ENCODE results near the gene PNPLA2. TPM values are rescaled to one million over a fixed set of nuclear protein-coding genes. Genes with fewer than 3 reads are reported as not detected.

The PNPLA2 gene, protein sequence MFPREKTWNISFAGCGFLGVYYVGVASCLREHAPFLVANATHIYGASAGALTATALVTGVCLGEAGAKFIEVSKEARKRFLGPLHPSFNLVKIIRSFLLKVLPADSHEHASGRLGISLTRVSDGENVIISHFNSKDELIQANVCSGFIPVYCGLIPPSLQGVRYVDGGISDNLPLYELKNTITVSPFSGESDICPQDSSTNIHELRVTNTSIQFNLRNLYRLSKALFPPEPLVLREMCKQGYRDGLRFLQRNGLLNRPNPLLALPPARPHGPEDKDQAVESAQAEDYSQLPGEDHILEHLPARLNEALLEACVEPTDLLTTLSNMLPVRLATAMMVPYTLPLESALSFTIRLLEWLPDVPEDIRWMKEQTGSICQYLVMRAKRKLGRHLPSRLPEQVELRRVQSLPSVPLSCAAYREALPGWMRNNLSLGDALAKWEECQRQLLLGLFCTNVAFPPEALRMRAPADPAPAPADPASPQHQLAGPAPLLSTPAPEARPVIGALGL
- 35.3 to 59.0 TPM (median 53.7 TPM) in 5 replicates for total RNA-seq (2022; extraction: Qiagen RNA extraction; ENCODE audit: low read depth)

DNA sequence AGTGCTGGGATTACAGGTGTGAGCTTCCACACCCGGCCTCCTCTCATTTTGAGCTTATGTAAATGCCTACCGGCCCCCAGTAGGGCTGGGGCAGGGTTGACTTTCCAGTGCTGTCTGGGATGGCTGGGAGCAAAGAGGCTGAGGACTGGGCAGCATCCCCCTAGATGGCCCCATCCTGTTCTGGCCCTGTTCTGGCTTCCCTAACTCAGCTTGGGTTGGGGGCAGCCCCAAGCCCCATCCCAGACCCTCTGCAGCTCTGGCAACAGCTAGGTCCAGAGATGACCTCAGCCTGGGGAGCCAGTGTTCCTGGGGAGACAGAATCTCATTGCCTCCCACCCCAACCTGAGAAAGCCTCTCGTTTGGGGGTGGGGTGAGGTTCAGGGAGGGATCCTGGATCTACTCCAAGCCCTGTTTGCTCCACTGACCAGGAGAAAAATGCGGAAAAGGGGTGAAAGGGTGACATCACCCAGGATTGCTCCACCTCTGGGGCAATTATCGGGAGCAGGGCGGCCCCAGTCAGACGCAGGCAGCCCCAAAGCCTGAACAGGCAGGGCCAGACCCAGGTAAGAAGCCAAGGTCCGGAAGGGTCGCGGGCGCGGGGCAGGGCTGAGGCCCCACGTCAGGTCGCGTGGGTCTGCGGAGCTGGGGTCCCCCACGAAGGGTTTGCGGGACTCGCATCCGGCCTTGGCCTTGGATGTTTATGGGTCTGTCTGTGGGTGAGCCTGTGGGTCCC is at the start of gene PNPLA2:
Gene PNPLA2, plus strand, starts transcription at position 519 of the 733 bp plus-strand sequence. CDS start 805 bp downstream, outside the sequence.

DNA sequence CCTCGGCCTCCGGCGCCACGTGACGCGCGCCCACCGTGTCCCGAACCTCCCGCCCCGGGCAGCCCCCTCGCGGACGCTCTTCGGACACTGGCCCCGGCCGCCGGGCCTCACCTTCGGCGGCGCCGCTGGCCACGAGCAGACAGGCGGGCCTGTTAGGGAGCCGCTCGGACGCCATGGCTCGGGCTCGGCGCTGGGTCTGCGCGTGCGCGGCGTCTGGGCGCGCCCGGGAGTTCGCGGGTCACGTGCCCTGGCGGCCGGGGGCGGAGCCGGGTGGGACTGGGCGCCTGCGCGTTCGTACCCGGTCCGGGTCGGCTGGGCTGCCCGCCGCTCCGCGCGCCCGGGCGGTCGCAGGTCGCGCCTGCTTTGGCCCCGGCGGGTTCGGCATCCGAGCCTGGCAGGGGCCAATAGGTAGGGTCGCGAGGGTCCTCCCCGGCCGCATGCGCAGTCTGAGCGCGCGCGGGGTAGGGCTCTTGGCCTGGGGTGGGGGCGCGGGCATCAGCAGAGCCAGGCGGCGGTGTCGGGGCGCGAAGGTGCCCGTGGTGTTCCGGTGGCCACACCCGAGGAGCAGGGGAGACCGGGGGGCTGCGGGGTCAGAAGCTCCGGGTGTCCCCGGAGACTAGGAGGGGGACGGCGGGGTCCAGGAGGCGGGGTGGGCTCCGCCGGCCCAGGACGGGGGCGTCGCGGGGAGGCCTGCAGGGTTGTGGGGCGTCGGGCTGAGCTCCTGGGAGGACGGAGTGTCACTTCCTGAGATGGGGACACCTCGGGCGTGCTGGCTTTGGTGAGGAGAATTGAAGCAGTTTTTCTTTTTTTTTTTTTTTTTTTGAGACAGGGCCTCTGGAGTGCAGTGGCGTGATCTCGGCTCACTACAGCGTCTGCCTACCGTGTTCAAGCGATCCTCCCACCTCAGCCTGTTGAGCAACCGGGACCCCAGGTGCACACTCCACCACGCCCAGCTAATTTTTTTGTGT is 41.1 kb upstream of the PNPLA2 start, which contains the start of gene GATD1:
Gene GATD1, minus strand, starts transcription at position 200 of the 968 bp plus-strand sequence. Its CDS starts 25 bp downstream, at position 175.

DNA sequence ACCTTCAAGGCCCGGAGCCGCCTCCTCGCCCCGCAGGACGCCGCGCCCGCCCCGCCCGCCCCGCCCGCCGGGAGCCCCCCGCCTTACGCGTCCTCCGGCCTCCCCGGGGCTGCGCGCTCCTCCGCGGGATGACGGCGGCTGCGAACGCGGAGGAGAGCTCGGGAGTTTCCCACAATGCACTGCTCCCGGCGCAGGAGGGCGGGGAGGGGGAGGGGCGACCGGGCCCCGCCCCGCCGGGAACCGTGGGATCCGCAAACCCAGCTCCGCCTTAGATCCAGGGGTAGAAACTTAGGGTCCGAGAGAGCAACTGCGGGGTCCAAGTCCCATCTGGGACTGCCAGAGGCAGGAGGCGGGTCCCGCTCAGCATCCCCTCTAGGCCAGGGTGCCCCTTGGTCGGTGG is 28.8 kb upstream of the PNPLA2 start, which contains the start of gene CEND1:
Gene CEND1, minus strand, starts transcription at position 148 of the 400 bp plus-strand sequence. CDS start 1,514 bp downstream, outside the sequence.

DNA sequence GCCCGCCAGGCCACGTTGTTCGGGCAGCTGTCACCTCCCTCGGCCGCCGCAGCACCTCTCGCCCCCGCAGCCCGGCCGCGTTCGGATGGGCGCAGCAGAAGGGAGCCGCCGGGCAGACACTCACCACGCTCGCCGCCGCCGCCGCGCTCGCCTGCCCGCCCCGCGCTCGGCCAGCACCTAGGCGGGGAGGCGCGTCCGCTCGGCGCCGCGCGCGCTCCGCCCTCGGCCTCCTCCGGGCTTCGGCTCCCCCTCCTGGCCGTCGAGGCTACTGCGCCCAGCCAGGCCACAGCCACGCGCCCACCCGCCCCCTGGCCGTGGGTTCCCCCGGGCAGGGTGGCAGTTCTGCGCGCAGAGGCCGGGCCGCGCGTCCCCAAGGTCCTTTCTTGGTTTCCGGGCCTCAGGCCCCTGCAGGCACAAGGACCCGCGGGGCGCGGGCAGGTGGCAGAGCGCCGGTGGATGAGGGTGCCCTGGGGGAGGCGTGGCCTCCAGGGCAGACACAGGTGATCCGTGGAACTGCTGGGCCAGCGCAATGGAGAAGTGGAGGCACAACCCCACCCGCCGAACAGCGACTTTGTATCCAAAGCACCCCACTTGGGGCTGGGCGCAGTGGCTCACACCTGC is 20.5 kb upstream of the PNPLA2 start, which contains the start of gene SLC25A22:
Gene SLC25A22, minus strand, starts transcription at position 189 of the 621 bp plus-strand sequence. CDS start 3,275 bp downstream, outside the sequence.

DNA sequence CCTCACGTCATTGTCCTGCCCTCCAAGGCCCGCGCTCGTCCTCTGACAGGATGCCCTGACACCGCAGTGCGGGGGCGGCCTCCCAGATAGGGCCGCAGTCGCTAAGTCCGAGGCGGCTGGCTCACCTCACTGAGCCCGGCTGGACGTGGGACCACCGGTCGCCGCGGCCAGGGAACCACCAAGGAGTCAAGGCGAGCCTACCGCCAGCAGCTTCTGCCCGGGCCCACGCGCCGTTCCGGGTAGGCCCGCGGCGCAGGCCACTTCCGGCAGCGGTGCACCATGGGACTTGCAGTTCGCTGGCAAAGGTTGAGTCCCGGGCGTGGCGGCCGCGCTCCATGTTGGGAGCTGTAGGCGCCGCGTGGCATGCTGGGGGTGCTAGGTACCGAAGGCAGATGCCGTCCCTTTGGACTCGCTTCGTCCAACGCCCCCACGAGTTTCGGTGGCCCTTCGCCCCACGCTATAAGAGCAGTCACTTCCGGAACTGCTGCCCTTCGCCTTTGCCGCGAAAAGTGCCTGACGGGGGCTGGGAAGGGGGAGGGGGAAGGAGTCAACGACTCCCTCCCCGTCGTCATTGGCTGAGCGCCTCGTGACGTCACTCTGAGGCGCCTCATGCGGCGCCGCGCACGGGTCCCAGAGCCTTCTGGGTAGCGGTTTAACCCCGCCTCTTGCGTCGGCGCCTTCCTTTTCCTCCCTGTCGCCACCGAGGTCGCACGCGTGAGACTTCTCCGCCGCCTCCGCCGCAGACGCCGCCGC is 9.3 kb upstream of the PNPLA2 start, which contains the start of gene RPLP2:
Gene RPLP2, plus strand, starts transcription at position 681 of the 753 bp plus-strand sequence. CDS start 268 bp downstream, outside the sequence.

DNA sequence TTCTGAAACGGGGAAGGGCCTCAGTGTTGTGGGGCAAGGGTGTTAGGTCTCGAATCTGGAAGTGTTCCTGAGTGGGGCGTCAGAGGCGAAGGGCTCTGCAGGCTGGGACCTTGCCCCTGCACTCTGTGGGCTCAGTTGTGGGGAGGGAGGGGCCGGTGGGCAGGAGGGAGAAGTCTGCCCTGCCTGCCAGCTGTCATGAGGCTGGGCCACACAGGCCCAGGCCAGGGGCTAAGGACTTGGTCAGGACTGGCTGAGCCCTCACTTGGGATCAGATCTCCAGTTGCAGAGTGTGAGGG is 9.1 kb downstream of the PNPLA2 start, which contains the start of gene CRACR2B:
Gene CRACR2B, plus strand, starts transcription at position 23 of the 296 bp plus-strand sequence. CDS start 689 bp downstream, outside the sequence.

DNA sequence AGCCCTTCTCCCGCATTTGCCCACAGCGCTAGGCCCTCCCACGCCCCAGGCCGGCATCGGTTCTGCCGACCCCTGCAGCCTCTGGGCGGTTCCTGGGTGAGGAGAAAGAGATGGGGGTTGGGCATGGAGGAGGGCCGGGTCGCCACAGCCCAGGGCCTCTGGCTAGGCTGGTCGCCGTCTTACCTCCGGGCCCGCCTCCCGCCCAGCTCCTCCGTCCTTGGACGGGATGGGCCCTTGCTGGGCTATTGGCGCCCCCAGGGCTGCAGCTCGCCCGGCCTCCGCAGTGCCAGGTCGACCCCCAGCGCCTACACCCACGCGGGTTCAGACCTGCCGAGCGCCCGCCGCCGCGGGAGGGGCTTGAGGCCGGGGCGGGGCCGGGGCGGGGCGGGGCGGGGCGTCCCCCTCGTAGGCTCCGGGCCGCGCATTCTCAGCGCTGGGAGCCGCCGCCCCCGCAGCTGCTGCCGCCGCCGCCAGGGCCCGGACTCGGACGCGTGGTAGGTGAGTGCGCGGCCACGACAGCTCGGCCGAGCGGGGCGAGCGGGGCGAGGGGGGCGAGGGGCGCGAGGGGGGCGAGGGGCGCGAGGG is 13.9 kb downstream of the PNPLA2 start, which contains the start of gene CD151:
Gene CD151, plus strand, starts transcription at position 424 of the 585 bp plus-strand sequence. CDS start 3,118 bp downstream, outside the sequence.

DNA sequence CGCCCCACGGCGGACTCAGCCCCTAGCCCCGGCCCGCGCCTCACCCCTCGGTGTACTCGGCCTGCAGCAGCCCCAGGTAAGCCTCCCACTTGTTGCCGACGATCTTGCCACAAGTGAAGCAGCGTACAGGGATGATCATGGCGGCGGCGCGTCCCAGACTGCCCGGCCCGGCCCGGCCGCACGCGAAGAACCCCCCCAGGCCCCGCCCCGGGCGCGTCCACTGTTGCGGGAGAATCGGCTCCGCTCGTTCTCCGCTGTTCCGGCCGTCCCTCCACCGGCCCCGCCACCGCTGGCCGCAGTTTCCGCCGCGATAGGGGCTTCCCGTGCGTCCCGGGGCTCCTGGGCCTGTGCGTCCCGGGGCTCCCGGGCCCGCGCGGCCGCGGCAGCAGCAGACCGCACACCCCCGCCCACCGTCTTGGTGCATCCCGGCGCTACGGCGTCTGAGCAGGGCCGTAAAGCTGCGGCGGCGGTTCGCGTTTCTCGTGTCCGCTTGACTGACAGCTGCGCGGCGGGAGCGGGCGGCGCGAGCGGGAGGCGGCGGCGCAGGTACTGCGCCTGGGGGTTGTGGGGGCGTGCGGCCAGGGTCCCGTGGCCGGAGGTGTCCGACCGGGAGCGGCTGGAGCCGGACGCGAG is 23.8 kb downstream of the PNPLA2 start, which contains the start of the genes POLR2L and TSPAN4:
Gene POLR2L, minus strand, starts transcription at position 160 of the 633 bp plus-strand sequence. Its CDS starts 21 bp downstream, at position 139.
Gene TSPAN4, plus strand, starts transcription at position 483 of the 633 bp plus-strand sequence. CDS start 7,453 bp downstream, outside the sequence.

Other genes with a start within 250 kb of the PNPLA2 start
- gene PHRF1, start 242.4 kb upstream of the PNPLA2 start, total RNA-seq (2022; extraction: Qiagen RNA extraction; ENCODE audit: low read depth): 25.5 to 37.0 TPM (median 33.9 TPM) in 5 replicates
- 4.0 to 8.0 TPM (median 6.0 TPM) in 5 replicates for gene IRF7, start 203.0 kb upstream of the PNPLA2 start, total RNA-seq (2022; extraction: Qiagen RNA extraction; ENCODE audit: low read depth)
- gene CDHR5, start 194.0 kb upstream of the PNPLA2 start, total RNA-seq (2022; extraction: Qiagen RNA extraction; ENCODE audit: low read depth): 0.05 to 0.14 TPM in 2 of 5 replicates, not detected in the others
- not detected in 5 replicates for gene SCT, start 191.7 kb upstream of the PNPLA2 start, total RNA-seq (2022; extraction: Qiagen RNA extraction; ENCODE audit: low read depth)
- 0.10 to 0.45 TPM (median 0.22 TPM) in 5 replicates for gene DRD4, start 181.6 kb upstream of the PNPLA2 start, total RNA-seq (2022; extraction: Qiagen RNA extraction; ENCODE audit: low read depth)
- 26.8 to 38.2 TPM (median 36.6 TPM) in 5 replicates for gene DEAF1, start 123.7 kb upstream of the PNPLA2 start, total RNA-seq (2022; extraction: Qiagen RNA extraction; ENCODE audit: low read depth)
- 9.1 to 10.8 TPM (median 10.0 TPM) in 5 replicates for gene TMEM80, start 123.1 kb upstream of the PNPLA2 start, total RNA-seq (2022; extraction: Qiagen RNA extraction; ENCODE audit: low read depth)
- gene EPS8L2, start 112.7 kb upstream of the PNPLA2 start, total RNA-seq (2022; extraction: Qiagen RNA extraction; ENCODE audit: low read depth): 72.5 to 125 TPM (median 110 TPM) in 5 replicates
- 399 to 462 TPM (median 422 TPM) in 5 replicates for gene TALDO1, start 71.5 kb upstream of the PNPLA2 start, total RNA-seq (2022; extraction: Qiagen RNA extraction; ENCODE audit: low read depth)
- 33.0 to 49.6 TPM (median 38.2 TPM) in 5 replicates for gene GATD1, start 41.4 kb upstream of the PNPLA2 start, total RNA-seq (2022; extraction: Qiagen RNA extraction; ENCODE audit: low read depth)
- 1.4 to 2.0 TPM (median 1.6 TPM) in 5 replicates for gene CEND1, start 28.8 kb upstream of the PNPLA2 start, total RNA-seq (2022; extraction: Qiagen RNA extraction; ENCODE audit: low read depth)
- 21.4 to 38.1 TPM (median 34.1 TPM) in 5 replicates for gene SLC25A22, start 20.6 kb upstream of the PNPLA2 start, total RNA-seq (2022; extraction: Qiagen RNA extraction; ENCODE audit: low read depth)
- 8.1 to 16.3 TPM (median 13.1 TPM) in 5 replicates for gene PIDD1, start 13.7 kb upstream of the PNPLA2 start, total RNA-seq (2022; extraction: Qiagen RNA extraction; ENCODE audit: low read depth)
- 1,693 to 2,940 TPM (median 2,495 TPM) in 5 replicates for gene RPLP2, start 8.9 kb upstream of the PNPLA2 start, total RNA-seq (2022; extraction: Qiagen RNA extraction; ENCODE audit: low read depth)
- 3.0 to 6.5 TPM (median 4.8 TPM) in 5 replicates for gene CRACR2B, start 9.0 kb downstream of the PNPLA2 start, total RNA-seq (2022; extraction: Qiagen RNA extraction; ENCODE audit: low read depth)
- gene CD151, start 14.0 kb downstream of the PNPLA2 start, total RNA-seq (2022; extraction: Qiagen RNA extraction; ENCODE audit: low read depth): 723 to 833 TPM (median 723 TPM) in 5 replicates
- gene POLR2L, start 23.6 kb downstream of the PNPLA2 start, total RNA-seq (2022; extraction: Qiagen RNA extraction; ENCODE audit: low read depth): 556 to 746 TPM (median 619 TPM) in 5 replicates
- gene TSPAN4, start 23.9 kb downstream of the PNPLA2 start, total RNA-seq (2022; extraction: Qiagen RNA extraction; ENCODE audit: low read depth): 107 to 186 TPM (median 164 TPM) in 5 replicates
- gene CHID1, start 91.9 kb downstream of the PNPLA2 start, total RNA-seq (2022; extraction: Qiagen RNA extraction; ENCODE audit: low read depth): 71.3 to 80.2 TPM (median 74.5 TPM) in 5 replicates
- 27.8 to 37.0 TPM (median 35.6 TPM) in 5 replicates for gene AP2A2, start 107.0 kb downstream of the PNPLA2 start, total RNA-seq (2022; extraction: Qiagen RNA extraction; ENCODE audit: low read depth)
- gene MUC6, start 217.8 kb downstream of the PNPLA2 start, total RNA-seq (2022; extraction: Qiagen RNA extraction; ENCODE audit: low read depth): 0.01 TPM in 2 of 5 replicates, not detected in the others